HG03354 (cell line): Measurements from ENCODE around the gene GBF1.

ENCODE experiments used
- ATAC-seq: cut with Tn5 transposase; IDR thresholded peaks from one replicate; pipeline ENCODE4 v1.9.1; 2021; ENCODE audit warnings: mild to moderate bottlenecking; ENCODE audit not compliant: unreplicated experiment, poor library complexity, severe bottlenecking

GBF1 gene

GRCh38 chr10:102413806-102414561 is 168.7 kb downstream of the GBF1 start:
- ATAC-seq, result no peak

- ATAC-seq, result no peak
These were observed 169.4 kb downstream of the GBF1 start for GRCh38 chr10:102414749-102415148.

- no peak for ATAC-seq
These were observed 171.0 kb downstream of the GBF1 start for GRCh38 chr10:102416283-102416682.

- ATAC-seq, result no peak
These were observed 171.4 kb downstream of the GBF1 start for GRCh38 chr10:102416695-102417094.

GRCh38 chr10:102418622-102419268 is 173.4 kb downstream of the GBF1 start, which contains the start of gene PSD:
TSS of gene PSD (minus strand) at chr10:102418785. CDS start at chr10:102417038, 1,747 bp downstream.
- ATAC-seq, result no peak

DNA sequence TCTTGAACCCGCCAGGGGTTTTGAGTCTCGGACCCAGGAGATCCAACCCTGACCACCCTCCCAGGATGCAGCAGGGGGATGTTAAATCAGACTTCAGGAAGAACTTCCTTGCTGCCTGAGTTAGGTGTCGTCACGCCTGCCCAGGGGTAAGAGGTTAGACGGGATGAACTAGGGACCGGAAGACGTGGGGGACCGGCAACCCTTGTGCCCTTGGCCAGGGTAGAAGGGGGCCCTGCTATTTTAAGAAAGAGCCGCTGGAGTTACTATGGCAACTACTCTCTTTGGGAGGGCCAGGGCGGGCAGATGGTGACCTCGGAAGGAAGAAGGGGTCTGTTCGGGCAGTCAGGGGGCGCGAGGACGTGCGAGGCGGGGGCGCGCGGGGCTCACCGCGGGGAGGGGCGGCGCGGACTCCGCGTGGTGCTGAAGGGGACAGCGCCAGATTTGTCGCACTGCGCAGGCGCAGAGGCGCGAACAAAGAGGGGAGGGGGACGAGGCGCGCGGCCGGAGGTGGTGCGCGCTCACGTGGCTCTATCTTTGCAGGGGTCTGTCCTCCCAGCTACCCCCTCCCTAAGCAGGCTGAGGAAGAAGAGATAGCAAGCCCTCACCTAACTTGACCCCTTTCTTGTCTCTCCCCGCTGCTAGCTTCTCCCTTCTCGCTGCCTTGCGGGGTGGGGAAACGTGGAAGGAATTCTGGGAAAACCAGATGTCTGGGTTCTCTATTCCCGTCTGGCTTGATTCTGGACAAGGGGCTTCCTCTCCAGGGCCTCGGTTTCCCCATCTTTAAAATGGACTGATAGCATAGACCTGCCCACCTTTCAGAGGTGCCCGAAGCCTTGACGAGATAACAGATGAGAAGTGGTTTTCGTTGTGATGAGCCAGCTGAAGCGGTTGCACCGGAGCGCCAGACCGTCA is 174.2 kb downstream of the GBF1 start:
- no peak for ATAC-seq

GRCh38 chr10:102420181-102420713 is 174.9 kb downstream of the GBF1 start:
- no peak for ATAC-seq

GRCh38 chr10:102420714-102421506 is 175.6 kb downstream of the GBF1 start, which contains the start of gene FBXL15:
TSS of gene FBXL15 (plus strand) at chr10:102420836. CDS start at chr10:102421130, 294 bp downstream.
- ATAC-seq, result peak; percentile 77

- ATAC-seq, result no peak
These were observed 176.1 kb downstream of the GBF1 start for GRCh38 chr10:102421507-102421756.

DNA sequence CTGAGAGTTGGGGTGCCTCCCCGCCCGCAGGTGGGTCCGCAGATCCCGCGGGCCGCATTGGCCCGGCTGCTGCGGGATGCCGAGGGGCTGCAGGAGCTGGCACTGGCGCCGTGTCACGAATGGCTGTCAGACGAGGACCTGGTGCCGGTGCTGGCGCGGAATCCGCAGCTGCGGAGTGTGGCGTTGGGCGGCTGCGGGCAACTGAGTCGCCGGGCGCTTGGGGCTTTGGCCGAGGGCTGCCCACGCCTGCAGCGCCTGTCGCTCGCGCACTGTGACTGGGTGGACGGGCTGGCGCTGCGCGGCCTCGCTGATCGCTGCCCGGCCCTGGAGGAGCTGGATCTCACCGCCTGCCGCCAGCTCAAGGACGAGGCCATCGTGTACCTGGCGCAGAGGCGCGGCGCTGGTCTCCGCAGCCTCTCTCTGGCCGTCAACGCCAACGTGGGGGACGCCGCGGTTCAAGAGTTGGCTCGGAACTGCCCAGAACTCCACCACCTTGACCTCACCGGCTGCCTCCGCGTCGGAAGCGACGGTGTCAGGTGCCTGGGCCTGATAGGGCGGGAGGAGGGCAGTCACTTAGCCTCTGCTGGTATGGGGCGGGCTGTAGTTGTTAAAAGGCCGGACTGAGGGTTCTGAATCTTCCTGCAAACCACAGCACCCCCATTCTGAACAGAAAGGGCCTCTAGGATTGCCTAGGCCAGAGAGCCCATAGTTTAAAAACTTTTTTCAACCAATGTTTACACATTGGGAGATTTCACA is 176.6 kb downstream of the GBF1 start:
- ATAC-seq, result no peak

GRCh38 chr10:102422545-102423129 is 177.3 kb downstream of the GBF1 start:
- no peak for ATAC-seq

DNA sequence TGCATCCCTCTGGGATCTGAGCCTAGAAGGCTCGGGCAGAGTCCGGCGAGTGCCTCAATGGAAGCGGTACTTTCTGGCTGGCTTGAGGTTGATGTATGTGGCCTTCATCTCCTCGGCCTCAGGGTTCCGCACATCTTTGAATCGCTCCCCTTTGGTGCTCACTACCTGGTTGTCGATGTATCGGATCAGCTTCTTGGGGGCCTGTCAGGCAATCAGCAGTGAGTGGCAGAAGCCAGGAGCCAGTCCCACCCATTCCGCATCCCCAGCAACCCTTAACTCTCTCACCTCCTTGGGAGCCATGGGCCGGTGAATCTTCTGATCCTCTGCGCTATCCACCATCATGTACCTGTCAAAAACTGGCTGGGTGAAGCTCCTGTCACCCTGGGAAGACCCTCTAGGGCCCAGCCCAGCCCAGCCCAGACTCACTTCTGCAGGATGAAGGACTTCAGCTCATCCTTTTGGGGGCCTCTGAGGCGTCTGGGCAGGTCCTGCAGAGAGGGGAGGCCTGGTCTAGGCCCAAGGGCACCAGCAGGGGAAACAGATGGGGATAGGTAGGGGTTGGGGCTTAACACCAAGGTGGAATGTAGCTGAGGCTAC is 178.1 kb downstream of the GBF1 start:
- ATAC-seq, result no peak

- no peak for ATAC-seq
These were observed 178.8 kb downstream of the GBF1 start for GRCh38 chr10:102424145-102424544.

- ATAC-seq, result no peak
These were observed 179.6 kb downstream of the GBF1 start for GRCh38 chr10:102424916-102425315.

- no peak for ATAC-seq
These were observed 180.1 kb downstream of the GBF1 start for GRCh38 chr10:102425444-102425843.

DNA sequence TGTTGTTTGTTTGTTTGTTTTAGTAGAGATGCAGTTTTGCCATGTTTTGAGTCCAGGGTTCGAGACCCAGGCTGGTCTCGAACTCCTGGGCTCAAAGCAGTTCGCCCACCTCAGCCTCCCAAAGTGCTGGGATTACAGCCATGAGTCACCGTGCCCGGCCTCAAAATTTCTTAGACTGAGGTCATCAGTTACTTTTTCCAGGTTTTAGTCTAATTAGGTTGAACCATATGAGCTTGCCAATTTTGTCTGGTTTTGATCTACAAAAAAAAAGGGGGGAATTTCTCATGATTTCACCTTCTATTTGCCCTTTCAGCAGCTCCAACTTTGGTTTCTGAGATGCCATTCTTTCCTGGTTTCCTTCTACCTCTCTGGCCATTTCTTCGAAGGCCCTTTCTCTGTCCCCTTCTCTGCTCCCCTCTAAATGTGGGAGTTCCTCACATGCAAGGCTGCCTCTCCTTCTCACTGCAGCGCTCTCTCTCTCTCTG is 181.5 kb downstream of the GBF1 start:
- no peak for ATAC-seq

- ATAC-seq, result no peak
These were observed 184.1 kb downstream of the GBF1 start for GRCh38 chr10:102429468-102429867.
